Activated CD8-positive, alpha-beta memory T cell treated with anti-CD3 and anti-CD28 coated beads, Interleukin-2, amount 50 U/mL, for 48 hours (primary cell): ENCODE results near the gene GOT1.

Experiments used
- DNase-seq: peaks from one replicate; pipeline ENCODE4 v3.0.0-alpha.2; 2020

GOT1 gene

GRCh38 chr10:99432881-99433280 is 2.5 kb upstream of the GOT1 start:
- no peak for DNase-seq

DNA sequence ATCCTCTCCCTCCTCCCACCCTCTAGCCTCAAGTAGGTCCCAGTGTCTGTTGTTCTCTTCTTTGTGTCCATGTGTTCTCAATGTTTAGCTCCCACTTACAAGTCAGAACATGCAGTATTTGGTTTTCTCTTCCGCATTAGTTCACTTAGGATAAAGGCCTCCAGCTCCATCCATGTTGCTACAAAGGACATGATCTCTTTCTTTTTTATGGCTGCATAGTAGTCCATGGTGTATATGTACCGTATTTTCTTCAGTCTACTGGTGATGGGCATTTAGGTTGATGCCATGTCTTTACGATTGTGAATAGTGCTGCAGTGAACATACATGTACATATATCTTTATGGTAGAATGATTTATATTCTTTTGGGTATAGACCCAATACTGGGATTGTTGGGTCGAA is 1.6 kb upstream of the GOT1 start:
- DNase-seq: no peak

DNA sequence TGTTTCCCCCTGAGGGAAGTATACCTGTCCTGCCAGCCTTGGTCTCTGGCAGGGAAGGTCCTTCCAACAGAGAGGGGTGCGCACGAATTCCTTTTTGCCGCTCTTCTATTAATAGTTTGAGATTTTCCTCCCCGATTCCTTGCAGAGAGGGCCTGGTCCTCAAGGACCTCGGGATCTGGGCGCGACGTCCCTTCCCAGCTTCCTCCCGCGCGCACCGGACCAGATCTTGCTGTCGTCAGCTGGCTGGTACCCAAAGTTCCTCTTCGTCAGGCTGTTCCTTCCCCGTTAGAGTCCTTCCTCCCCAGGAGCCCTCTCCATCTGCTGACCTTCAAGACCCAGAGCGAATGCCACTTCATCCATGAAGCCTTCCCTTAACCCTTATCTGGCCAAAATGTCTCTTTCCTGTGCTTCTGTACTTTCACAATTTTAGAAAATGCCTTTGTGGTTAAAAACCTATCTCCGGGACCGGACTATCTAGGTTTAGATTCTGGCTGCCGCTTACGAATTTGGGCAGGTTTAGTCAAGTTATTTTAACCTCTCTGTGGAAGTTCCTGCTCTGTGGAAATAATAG is 851 bp upstream of the GOT1 start:
- DNase-seq: no peak

- no peak for DNase-seq
Observed at GRCh38 chr10:99430116-99430450, 341 bp downstream of the GOT1 start.

GRCh38 chr10:99429517-99430095 is 818 bp downstream of the GOT1 start:
- DNase-seq: no peak

DNA sequence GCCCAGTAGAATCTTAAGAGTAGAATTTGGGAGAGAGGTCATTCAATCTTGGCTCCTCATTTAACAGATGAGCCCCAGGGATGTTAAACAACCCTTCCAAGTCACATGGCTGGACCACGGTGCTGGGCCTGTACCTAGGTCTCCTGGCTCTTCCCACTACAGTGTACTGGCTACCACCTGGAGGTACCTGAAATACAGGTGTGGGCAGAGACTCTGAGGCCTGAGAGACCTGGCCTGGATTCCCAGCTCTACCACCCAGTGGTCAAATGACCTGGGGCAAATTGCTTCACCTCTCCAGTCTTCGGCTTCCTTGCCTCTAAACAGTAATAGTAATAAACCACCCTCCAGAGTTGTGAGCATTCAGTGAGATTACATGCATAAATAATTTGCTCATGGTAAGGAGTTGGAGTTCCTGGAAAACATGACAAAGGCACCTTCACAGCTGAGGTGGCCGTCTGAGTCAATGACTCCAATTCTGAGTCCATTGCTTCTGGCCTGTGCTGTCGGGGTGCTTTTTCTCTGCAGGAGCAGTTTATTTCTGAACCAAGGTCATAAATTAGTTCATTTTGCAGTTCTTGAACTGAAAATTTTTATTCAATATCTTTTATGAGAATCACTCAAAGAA is 2.7 kb downstream of the GOT1 start:
- DNase-seq: no peak

- no peak for DNase-seq
Observed at GRCh38 chr10:99426689-99427088, 3.7 kb downstream of the GOT1 start.

GRCh38 chr10:99425204-99425603 is 5.2 kb downstream of the GOT1 start:
- DNase-seq: no peak

DNA sequence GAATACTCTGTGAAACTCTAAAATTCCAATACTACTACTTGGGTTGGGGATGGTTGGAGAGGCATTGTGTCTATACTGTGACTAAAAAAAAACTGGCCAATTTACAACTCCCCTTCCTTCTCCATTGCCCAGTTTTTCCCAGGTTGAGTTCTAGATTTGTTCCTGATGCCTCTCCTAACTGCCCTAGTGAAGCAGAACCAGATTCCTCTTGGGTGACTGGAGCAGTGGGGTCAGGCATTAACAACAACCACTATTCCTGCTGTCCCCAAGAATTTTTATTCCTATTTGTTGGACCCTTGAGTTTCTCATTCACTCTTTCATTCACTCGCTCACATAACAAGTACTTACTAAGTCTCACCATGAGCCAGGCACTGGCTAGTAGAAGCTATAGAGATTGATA is 5.8 kb downstream of the GOT1 start:
- no peak for DNase-seq

DNA sequence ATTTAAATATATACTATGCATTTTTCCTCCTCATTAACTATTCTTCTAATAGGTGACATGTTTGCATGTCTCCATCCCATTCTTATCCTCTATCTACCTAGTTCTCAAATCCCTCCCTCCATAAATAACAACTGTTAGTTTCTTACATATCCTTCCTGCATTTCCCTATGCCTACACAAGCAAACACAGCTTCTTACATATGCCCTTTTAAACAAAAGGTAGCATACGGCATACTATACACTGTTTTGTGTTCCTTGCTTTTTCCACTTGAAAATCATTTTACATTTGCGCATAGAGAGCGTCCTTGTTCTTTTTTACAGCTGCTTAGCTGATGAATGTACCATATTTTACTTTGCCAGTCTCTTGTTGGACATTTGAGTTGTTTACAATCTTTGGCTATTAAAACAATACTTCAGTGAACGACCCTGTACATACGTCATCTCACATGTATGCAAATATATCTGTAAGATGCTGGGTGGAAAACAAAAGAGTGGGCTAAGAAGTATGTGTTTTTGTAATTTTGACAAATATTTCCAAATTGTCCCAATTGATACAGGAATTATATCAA is 7.8 kb downstream of the GOT1 start:
- DNase-seq: no peak

DNA sequence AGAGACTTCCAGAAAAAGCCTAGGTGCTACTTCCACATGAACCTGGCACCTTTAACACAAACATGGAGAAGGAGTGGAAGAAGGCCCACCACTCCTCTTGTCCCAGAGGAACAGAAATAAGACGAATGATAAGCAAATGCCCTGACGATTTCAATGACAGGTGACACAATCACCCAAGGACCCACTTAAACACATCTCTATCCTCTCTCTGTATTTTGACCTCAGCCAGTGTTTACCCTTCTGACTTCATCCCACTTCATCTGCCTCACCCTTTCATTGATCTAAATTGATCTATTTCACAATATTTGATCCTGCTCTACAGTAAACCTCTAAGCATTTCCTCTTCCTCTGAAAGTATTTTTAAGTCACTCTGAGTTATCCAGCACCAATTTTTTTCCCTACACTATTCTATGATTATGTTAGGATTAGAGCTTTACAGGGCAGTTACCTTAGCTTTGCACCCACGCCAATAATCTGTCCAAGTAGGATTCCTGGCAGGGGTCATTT is 9.1 kb downstream of the GOT1 start:
- DNase-seq: no peak

- no peak for DNase-seq
Observed at GRCh38 chr10:99419688-99420087, 10.7 kb downstream of the GOT1 start.

DNA sequence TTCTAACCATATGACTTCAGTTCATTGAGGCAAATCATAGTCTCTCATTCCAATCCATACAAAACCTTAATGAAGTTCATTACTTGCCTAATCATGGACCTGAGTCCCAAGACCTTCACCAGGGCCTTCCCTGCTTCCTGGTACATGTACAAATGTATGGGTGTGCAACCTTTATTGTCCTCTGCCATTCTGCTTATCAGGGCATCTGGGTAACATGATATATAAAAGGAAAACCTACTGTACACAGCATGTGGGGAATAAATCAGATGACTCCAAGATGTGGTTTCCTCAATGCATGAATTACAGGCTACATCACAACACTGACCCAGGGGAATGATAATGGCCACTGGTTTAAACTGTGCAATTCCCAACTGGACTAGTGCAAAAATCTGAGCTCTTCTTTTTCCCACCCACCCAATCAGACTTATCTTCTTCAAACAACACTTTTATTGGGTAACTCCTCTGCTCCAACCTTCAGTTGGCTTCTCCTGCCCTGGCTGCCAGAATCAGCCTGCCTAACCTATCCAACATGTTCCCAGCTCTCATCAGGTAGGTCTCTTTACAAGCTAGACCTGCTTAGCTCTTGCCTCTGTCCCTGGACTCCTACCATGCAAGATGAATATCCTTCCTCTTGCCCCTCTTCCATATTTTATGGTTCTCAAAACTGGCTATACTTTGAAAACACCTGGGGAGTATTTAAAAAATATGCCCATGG is 11.4 kb downstream of the GOT1 start:
- no peak for DNase-seq

GRCh38 chr10:99412099-99412498 is 18.3 kb downstream of the GOT1 start:
- no peak for DNase-seq

DNA sequence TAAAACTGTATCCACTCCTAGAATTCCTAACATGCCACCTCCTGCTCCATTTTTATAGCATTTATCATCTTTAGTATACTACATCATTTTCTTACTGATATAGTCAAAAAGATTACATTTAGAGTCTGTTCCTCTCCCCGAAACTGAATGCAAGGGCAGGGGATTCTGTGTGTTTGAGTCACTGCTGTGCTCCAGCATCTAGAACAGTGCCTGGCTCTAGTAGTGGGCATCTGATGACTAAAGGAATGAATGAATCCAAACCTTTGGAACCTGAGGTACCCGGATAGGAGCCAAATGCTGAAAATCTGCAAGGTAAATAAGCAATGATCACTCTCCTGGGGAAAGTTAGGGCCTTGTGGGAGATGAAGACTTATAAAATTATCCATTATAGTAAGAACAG is 18.9 kb downstream of the GOT1 start:
- no peak for DNase-seq

- DNase-seq: no peak
Observed at GRCh38 chr10:99410876-99411275, 19.5 kb downstream of the GOT1 start.

GRCh38 chr10:99410146-99410545 is 20.3 kb downstream of the GOT1 start:
- no peak for DNase-seq

DNA sequence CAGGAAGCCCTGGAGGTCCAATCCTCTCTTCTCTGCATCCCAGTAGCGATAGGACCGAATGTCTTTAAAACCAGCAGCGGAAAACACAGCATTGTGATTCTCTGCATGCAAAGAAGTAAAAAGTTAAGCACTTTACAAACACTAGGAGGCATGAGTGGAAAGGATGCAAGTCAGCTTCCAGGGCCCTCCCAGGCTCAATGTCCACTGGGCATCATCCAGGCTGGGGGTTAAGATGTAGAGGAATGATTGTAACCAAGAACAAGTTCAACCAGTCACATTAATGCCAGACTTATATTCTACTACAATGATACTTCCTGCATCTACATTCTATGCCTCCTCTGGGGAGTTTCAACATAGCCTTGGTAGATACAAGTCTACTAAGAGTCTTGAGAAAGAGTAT is 24.3 kb downstream of the GOT1 start:
- DNase-seq: no peak

DNA sequence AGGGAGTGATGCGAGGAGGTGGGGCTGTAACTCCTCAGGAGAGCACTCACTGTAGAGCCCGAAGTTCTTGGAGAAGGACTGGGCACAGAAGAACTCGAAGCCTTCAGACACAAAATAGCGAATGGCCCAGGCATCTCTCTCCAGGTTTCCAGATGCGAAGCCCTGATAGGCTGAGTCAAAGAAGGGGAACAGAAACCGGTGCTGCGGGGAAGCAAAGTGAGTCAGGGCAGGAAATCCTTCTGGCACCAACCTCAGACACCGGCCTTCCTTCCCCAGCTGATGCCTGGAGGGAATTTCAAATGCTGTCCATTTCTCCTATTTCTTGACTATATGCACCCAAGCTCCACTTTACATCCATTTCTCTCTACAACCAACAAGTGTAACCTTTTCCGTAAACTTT is 26.8 kb downstream of the GOT1 start:
- DNase-seq: no peak

- no peak for DNase-seq
Observed at GRCh38 chr10:99399664-99400063, 30.8 kb downstream of the GOT1 start.

- no peak for DNase-seq
Observed at GRCh38 chr10:99396471-99396870, 34.0 kb downstream of the GOT1 start.

GRCh38 chr10:99395750-99396445 is 34.5 kb downstream of the GOT1 start:
- no peak for DNase-seq

DNA sequence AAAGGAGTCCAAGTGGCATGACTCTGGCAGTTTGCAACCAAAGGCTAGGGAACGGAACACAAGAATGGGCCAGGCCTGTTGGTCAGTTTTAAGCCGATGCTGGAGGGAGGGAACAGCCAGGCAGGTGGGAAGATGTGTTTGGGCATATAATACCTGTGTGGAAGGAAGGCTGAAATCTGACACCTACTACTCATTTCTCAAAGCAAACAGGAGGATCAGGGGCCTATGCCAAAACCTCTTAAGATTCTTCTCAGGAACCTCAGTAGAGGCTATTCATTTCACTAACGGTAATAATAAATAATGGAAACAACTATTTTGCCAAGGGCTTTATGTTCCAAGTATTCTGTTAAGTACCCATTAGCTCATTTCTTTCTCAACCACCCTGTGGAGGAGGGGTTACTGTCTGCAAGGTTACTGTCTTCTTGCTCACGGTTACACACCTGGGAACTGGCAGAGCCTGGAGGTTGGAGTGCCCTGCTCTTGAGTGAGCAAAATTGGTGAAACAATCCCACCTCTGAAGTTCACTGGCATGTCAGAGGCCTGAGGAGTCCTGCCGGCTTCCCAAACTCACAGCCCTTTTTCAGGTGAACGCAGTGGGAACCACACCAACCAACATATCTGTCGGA is 35.5 kb downstream of the GOT1 start:
- no peak for DNase-seq
